ENCODE data around the gene BAHCC1. TPM values are rescaled to one million over a fixed set of nuclear protein-coding genes. Genes with fewer than 3 reads are reported as not detected.

Gene BAHCC1
- total and polyA plus RNA-seq, 2 donors (not counting 3 experiments of a cell fraction or from before 2014, with no cell fraction given) = 4.7 to 11.6 TPM

- DNase-seq (ENCODE audit: low read depth, low spot score) (no peak), FAIRE-seq (no peak)
- H3K27me3 ChIP-seq (ENCODE audit: control insufficient read depth in 2 of 2, insufficient read depth in 2 of 2, low read length in 2 of 2) = peaks cover 0 to 2% of the 10 kb centered on the region in 2 experiments
- peaks cover 10% of the 10 kb centered on the region for H3K4me1 ChIP-seq (ENCODE audit: control insufficient read depth, extremely low read depth, insufficient read depth, low read length)
- no TSS peak for BruUV-seq (replicated peaks)
- no peaks in the 10 kb centered on the region for H3K36me3 ChIP-seq (ENCODE audit: control insufficient read depth in 2 of 2, extremely low read depth in 1 of 2, insufficient read depth in 2 of 2, low read length in 2 of 2)
- ChIA-PET CTCF (no interaction called here), POLR2A (no interaction called here)
- H3K4me2 ChIP-seq (ENCODE audit: insufficient read depth, low read length) = no peak overlapping the region
- H3K27ac ChIP-seq (ENCODE audit: insufficient read depth, low read depth, low read length) = no peak overlapping the region
- dilution Hi-C loops (cut with MboI; ENCODE audit: extremely low pct_ligation_motif_present, low sequenced_read_pairs) (no loop called here), intact Hi-C loops (cut with micrococcal nuclease) (no loop called here)
- H3K9me1 ChIP-seq (replicated peaks; ENCODE audit: control insufficient read depth, extremely low read depth, insufficient read depth, low read length) = no peaks in the 10 kb centered on the region
- TF ChIP-seq GATA2 (IDR thresholded peaks at IDR 0.05; ENCODE audit: insufficient read depth, insufficient read length, low read depth, low read length) = no peak
- no peak overlapping the region for H2AFZ ChIP-seq (ENCODE audit: low read depth, low read length)
- H4K20me1 ChIP-seq (replicated peaks; ENCODE audit: control insufficient read depth, extremely low read depth, insufficient read depth, low read length) = no peaks in the 10 kb centered on the region
- no peak overlapping the region for H3K9ac ChIP-seq (replicated peaks; ENCODE audit: extremely low read depth, insufficient read depth, low read length)
- H3K9me3 ChIP-seq (replicated peaks; ENCODE audit: control insufficient read depth, insufficient read depth, low read length) = no peaks in the 10 kb centered on the region
- no peak overlapping the region for H3K4me3 ChIP-seq (replicated peaks in 1 of 3; ENCODE audit: insufficient read depth in 1 of 3, low read depth in 1 of 3, low read length in 3 of 3)
- no peaks in the 10 kb centered on the region for H3K79me2 ChIP-seq (ENCODE audit: control insufficient read depth, insufficient read depth, low read length)
Observed at GRCh38 chr17:81368161-81369022, 26.9 kb upstream of the BAHCC1 start.

GRCh38 chr17:81370294-81370693, 25.0 kb upstream of the BAHCC1 start:
- FAIRE-seq = no peak
- intact Hi-C loops (cut with micrococcal nuclease) = no loop called here
- no peak overlapping the region for H3K9ac ChIP-seq (replicated peaks; ENCODE audit: extremely low read depth, insufficient read depth, low read length)

More at GRCh38 chr17:81370294-81370693, 25.0 kb upstream of the BAHCC1 start:
- no peak for DNase-seq (ENCODE audit: low read depth, low spot score)
- ChIA-PET POLR2A (no interaction called here), CTCF (interaction anchor here (0.7 to 1.9 kb wide), 2 partner anchors 10 to 15 kb away, joined by 3 to 8 read pairs; no protein-coding TSS in a partner anchor)
- no peak overlapping the region for H3K4me3 ChIP-seq (replicated peaks in 1 of 3; ENCODE audit: insufficient read depth in 1 of 3, low read depth in 1 of 3, low read length in 3 of 3)
- no peaks in the 10 kb centered on the region for H3K36me3 ChIP-seq (ENCODE audit: control insufficient read depth in 2 of 2, extremely low read depth in 1 of 2, insufficient read depth in 2 of 2, low read length in 2 of 2)
- no TSS peak for BruUV-seq (replicated peaks)
- no peak overlapping the region for H3K4me2 ChIP-seq (ENCODE audit: insufficient read depth, low read length)
- peaks cover 0 to 3% of the 10 kb centered on the region in 2 experiments for H3K27me3 ChIP-seq (ENCODE audit: control insufficient read depth in 2 of 2, insufficient read depth in 2 of 2, low read length in 2 of 2)
- no peaks in the 10 kb centered on the region for H3K79me2 ChIP-seq (ENCODE audit: control insufficient read depth, insufficient read depth, low read length)
- peaks cover 8% of the 10 kb centered on the region for H3K4me1 ChIP-seq (ENCODE audit: control insufficient read depth, extremely low read depth, insufficient read depth, low read length)
- TF ChIP-seq POLR2AphosphoS5 (IDR thresholded peaks at IDR 0.05; ENCODE audit: insufficient read depth, low read depth, low read length) (no peak), CTCF (IDR thresholded peaks at IDR 0.05; ENCODE audit: extremely low read depth in 1 of 2, insufficient read depth in 1 of 2, low read depth in 1 of 2, low read length in 2 of 2) (no peak), MAX (IDR thresholded peaks at IDR 0.05; ENCODE audit: insufficient read depth, insufficient read length) (no peak), FOS (IDR thresholded peaks at IDR 0.05; ENCODE audit: borderline replicate concordance, insufficient read depth, low read length) (no peak), GATA2 (IDR thresholded peaks at IDR 0.05; ENCODE audit: insufficient read depth, insufficient read length, low read depth, low read length) (no peak), POLR2A (IDR thresholded peaks at IDR 0.05; ENCODE audit: low read depth, low read length) (no peak), JUN (IDR thresholded peaks at IDR 0.05; ENCODE audit: borderline replicate concordance, insufficient read depth, insufficient read length, low read depth) (no peak), MYC (IDR thresholded peaks at IDR 0.05; ENCODE audit: low read depth, low read length) (no peak), EZH2 (IDR thresholded peaks at IDR 0.05; ENCODE audit: borderline replicate concordance, low read depth, low read length, severe bottlenecking) (no peak)
- dilution Hi-C loops (cut with MboI; ENCODE audit: extremely low pct_ligation_motif_present, low sequenced_read_pairs) = no loop called here
- H3K9me1 ChIP-seq (replicated peaks; ENCODE audit: control insufficient read depth, extremely low read depth, insufficient read depth, low read length) = no peaks in the 10 kb centered on the region
- no peak overlapping the region for H2AFZ ChIP-seq (ENCODE audit: low read depth, low read length)
- no peaks in the 10 kb centered on the region for H4K20me1 ChIP-seq (replicated peaks; ENCODE audit: control insufficient read depth, extremely low read depth, insufficient read depth, low read length)
- H3K27ac ChIP-seq (ENCODE audit: insufficient read depth, low read depth, low read length) = no peak overlapping the region
- H3K9me3 ChIP-seq (replicated peaks; ENCODE audit: control insufficient read depth, insufficient read depth, low read length) = no peaks in the 10 kb centered on the region

All from endothelial cell of umbilical vein (primary cell).